Measurements from ENCODE around the gene AGBL1. TPM values are rescaled to one million over a fixed set of nuclear protein-coding genes. Genes with fewer than 3 reads are reported as not detected.

The AGBL1 gene
- total RNA-seq, 1 donor from 2014 or later = not detected

- Histone ChIP-seq H3K4me2 (ENCODE audit: low read length) (no peak overlapping the region), H3K9me3 (ENCODE audit: insufficient read depth, low read depth, low read length) (no peaks in the 10 kb centered on the region), H3K36me3 (ENCODE audit: insufficient read depth, low read length) (no peaks in the 10 kb centered on the region), H3K4me3 (ENCODE audit: insufficient read depth, low read depth, low read length) (no peak overlapping the region), H3K79me2 (ENCODE audit: insufficient read depth, low read length) (no peaks in the 10 kb centered on the region), H3K9ac (ENCODE audit: low read length) (no peak overlapping the region), H4K20me1 (ENCODE audit: insufficient read depth, low read length) (no peaks in the 10 kb centered on the region), H3K27ac (ENCODE audit: low read depth, low read length) (no peak overlapping the region), H3K27me3 (ENCODE audit: insufficient read depth, low read length) (no peaks in the 10 kb centered on the region), H3K4me1 (ENCODE audit: insufficient read depth, low read length) (no peaks in the 10 kb centered on the region), H2AFZ (ENCODE audit: low read depth, low read length) (no peak overlapping the region)
- TF ChIP-seq EZH2 (IDR thresholded peaks at IDR 0.05; ENCODE audit: insufficient read depth, low read length) = no peak
- no peak for TF ChIP-seq CTCF (IDR thresholded peaks at IDR 0.05; ENCODE audit: insufficient read depth, low read depth, low read length)
- Mint-ChIP-seq H3K36me3 (ENCODE audit: low read depth, unreplicated experiment) (no peaks in the 10 kb centered on the region), H3K27ac (ENCODE audit: unreplicated experiment) (no peak overlapping the region), H3K9me3 (ENCODE audit: unreplicated experiment) (no peaks in the 10 kb centered on the region), H3K27me3 (ENCODE audit: low read depth, unreplicated experiment) (peaks cover 3% of the 10 kb centered on the region), H3K4me3 (ENCODE audit: unreplicated experiment) (no peak overlapping the region), H3K4me1 (ENCODE audit: low read depth, unreplicated experiment) (peaks cover 6% of the 10 kb centered on the region)
- no peak for DNase-seq (ENCODE audit: low read depth)
- FAIRE-seq = no peak
Observed at GRCh38 chr15:86316726-86317383, 237.2 kb downstream of the AGBL1 start.

GRCh38 chr15:86317384-86317740 is 237.7 kb downstream of the AGBL1 start:
- no peaks in the 10 kb centered on the region for H3K36me3 Mint-ChIP-seq (ENCODE audit: low read depth, unreplicated experiment)
- peaks cover 6% of the 10 kb centered on the region for H3K4me1 Mint-ChIP-seq (ENCODE audit: low read depth, unreplicated experiment)
- Histone ChIP-seq H3K36me3 (ENCODE audit: insufficient read depth, low read length) (no peaks in the 10 kb centered on the region), H2AFZ (ENCODE audit: low read depth, low read length) (no peak overlapping the region), H3K4me3 (ENCODE audit: insufficient read depth, low read depth, low read length) (no peak overlapping the region), H3K4me1 (ENCODE audit: insufficient read depth, low read length) (no peaks in the 10 kb centered on the region), H3K9ac (ENCODE audit: low read length) (no peak overlapping the region), H3K27ac (ENCODE audit: low read depth, low read length) (no peak overlapping the region), H4K20me1 (ENCODE audit: insufficient read depth, low read length) (no peaks in the 10 kb centered on the region), H3K79me2 (ENCODE audit: insufficient read depth, low read length) (no peaks in the 10 kb centered on the region), H3K9me3 (ENCODE audit: insufficient read depth, low read depth, low read length) (no peaks in the 10 kb centered on the region), H3K4me2 (ENCODE audit: low read length) (no peak overlapping the region), H3K27me3 (ENCODE audit: insufficient read depth, low read length) (no peaks in the 10 kb centered on the region)
- peaks cover 2% of the 10 kb centered on the region for H3K27me3 Mint-ChIP-seq (ENCODE audit: low read depth, unreplicated experiment)
- H3K4me3 Mint-ChIP-seq (ENCODE audit: unreplicated experiment) = no peak overlapping the region
- DNase-seq (ENCODE audit: low read depth) (no peak), FAIRE-seq (no peak)
- H3K27ac Mint-ChIP-seq (ENCODE audit: unreplicated experiment) = no peak overlapping the region
- no peak for TF ChIP-seq CTCF (IDR thresholded peaks at IDR 0.05; ENCODE audit: insufficient read depth, low read depth, low read length)
- no peaks in the 10 kb centered on the region for H3K9me3 Mint-ChIP-seq (ENCODE audit: unreplicated experiment)

GRCh38 chr15:86322629-86323028 is 243.0 kb downstream of the AGBL1 start:
- TF ChIP-seq EZH2 (IDR thresholded peaks at IDR 0.05; ENCODE audit: insufficient read depth, low read length) (no peak), CTCF (IDR thresholded peaks at IDR 0.05; ENCODE audit: insufficient read depth, low read depth, low read length) (no peak)
- H3K27me3 ChIP-seq (ENCODE audit: insufficient read depth, low read length) = no peaks in the 10 kb centered on the region
- Mint-ChIP-seq H3K9me3 (ENCODE audit: unreplicated experiment) (no peaks in the 10 kb centered on the region), H3K4me1 (ENCODE audit: low read depth, unreplicated experiment) (no peaks in the 10 kb centered on the region), H3K4me3 (ENCODE audit: unreplicated experiment) (no peak overlapping the region), H3K36me3 (ENCODE audit: low read depth, unreplicated experiment) (no peaks in the 10 kb centered on the region), H3K27me3 (ENCODE audit: low read depth, unreplicated experiment) (peaks cover 5% of the 10 kb centered on the region), H3K27ac (ENCODE audit: unreplicated experiment) (no peak overlapping the region)
- H3K27ac ChIP-seq (ENCODE audit: low read depth, low read length) = no peak overlapping the region
- no peaks in the 10 kb centered on the region for H3K9me3 ChIP-seq (ENCODE audit: insufficient read depth, low read depth, low read length)
- H3K36me3 ChIP-seq (ENCODE audit: insufficient read depth, low read length) = no peaks in the 10 kb centered on the region
- no peaks in the 10 kb centered on the region for H3K4me1 ChIP-seq (ENCODE audit: insufficient read depth, low read length)
- DNase-seq (ENCODE audit: low read depth) (no peak), FAIRE-seq (no peak)
- H3K9ac ChIP-seq (ENCODE audit: low read length) = no peak overlapping the region
- no peak overlapping the region for H2AFZ ChIP-seq (ENCODE audit: low read depth, low read length)
- no peak overlapping the region for H3K4me2 ChIP-seq (ENCODE audit: low read length)
- no peaks in the 10 kb centered on the region for H4K20me1 ChIP-seq (ENCODE audit: insufficient read depth, low read length)
- no peaks in the 10 kb centered on the region for H3K79me2 ChIP-seq (ENCODE audit: insufficient read depth, low read length)
- H3K4me3 ChIP-seq (ENCODE audit: insufficient read depth, low read depth, low read length) = no peak overlapping the region
